ENCODE measurements around the gene TNFRSF6B. TPM values are rescaled to one million over a fixed set of nuclear protein-coding genes. Genes with fewer than 3 reads are reported as not detected.

TNFRSF6B gene, protein sequence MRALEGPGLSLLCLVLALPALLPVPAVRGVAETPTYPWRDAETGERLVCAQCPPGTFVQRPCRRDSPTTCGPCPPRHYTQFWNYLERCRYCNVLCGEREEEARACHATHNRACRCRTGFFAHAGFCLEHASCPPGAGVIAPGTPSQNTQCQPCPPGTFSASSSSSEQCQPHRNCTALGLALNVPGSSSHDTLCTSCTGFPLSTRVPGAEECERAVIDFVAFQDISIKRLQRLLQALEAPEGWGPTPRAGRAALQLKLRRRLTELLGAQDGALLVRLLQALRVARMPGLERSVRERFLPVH
- 1.1 and 1.3 TPM in 2 replicates for total RNA-seq (2012; rRNA removed)
- 11.0 and 12.0 TPM in 2 replicates for polyA plus RNA-seq (2012; rRNA removed)
- 3.7 and 18.0 TPM in 2 replicates for polyA plus RNA-seq (2012; cell fraction: cytosol; rRNA removed)
- 22.6 and 133 TPM in 2 replicates for polyA plus RNA-seq (2012; cell fraction: nucleus; rRNA removed; ENCODE audit: low replicate concordance)
- Bru-seq, nascent RNA: percentile 60 among the genes with signal in this experiment
- BruChase-seq, experiment 1, labeled RNA remaining after a 6-hour chase: percentile 64 among the genes with signal in this experiment
- percentile 61 among the genes with signal in this experiment for BruChase-seq, experiment 2, labeled RNA remaining after a 2-hour chase
- long read RNA-seq, partial matches to known transcripts: 0 of 1 reads
- long read RNA-seq, other reads (novel, unspliced or antisense): 1 of 1 reads

DNA sequence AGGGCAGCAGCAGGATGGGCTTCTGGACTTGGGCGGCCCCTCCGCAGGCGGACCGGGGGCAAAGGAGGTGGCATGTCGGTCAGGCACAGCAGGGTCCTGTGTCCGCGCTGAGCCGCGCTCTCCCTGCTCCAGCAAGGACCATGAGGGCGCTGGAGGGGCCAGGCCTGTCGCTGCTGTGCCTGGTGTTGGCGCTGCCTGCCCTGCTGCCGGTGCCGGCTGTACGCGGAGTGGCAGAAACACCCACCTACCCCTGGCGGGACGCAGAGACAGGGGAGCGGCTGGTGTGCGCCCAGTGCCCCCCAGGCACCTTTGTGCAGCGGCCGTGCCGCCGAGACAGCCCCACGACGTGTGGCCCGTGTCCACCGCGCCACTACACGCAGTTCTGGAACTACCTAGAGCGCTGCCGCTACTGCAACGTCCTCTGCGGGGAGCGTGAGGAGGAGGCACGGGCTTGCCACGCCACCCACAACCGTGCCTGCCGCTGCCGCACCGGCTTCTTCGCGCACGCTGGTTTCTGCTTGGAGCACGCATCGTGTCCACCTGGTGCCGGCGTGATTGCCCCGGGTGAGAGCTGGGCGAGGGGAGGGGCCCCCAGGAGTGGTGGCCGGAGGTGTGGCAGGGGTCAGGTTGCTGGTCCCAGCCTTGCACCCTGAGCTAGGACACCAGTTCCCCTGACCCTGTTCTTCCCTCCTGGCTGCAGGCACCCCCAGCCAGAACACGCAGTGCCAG lies at the start of gene TNFRSF6B:
Gene TNFRSF6B, plus strand, starts transcription at position 25 of the 729 bp plus-strand sequence. Its CDS starts 116 bp downstream, at position 141.
- Histone ChIP-seq H4K91ac (ENCODE audit: insufficient read depth, low read depth, low read length) (no peak within 1 kb of the TSS; the same call in none of the 2 replicates), H3K27me3 (ENCODE audit: control insufficient read depth, insufficient read depth, low read length) (no peaks in the 10 kb centered on the region), H3K79me1 (ENCODE audit: low read depth in 1 of 2, low read length in 2 of 2) (peaks cover 11 to 43% of the 10 kb centered on the region in 2 experiments; a peak in 3 of 4 replicates), H4K5ac (ENCODE audit: low read depth, low read length) (0 out of 2 replicates have a peak within 1 kb of the TSS, but pooled peaks have one; percentile 6), H2BK5ac (ENCODE audit: low read depth, low read length, poor library complexity, severe bottlenecking) (peak within 1 kb of the TSS; percentile 34), H3K4me3 (ENCODE audit: insufficient read depth, low read depth, low read length) (no peak within 1 kb of the TSS), H4K20me1 (ENCODE audit: insufficient read depth, low read length) (no peaks in the 10 kb centered on the region), H2AFZ (replicated peaks; ENCODE audit: low read length, poor library complexity) (peak within 1 kb of the TSS; percentile 35), H3K56ac (ENCODE audit: extremely low read depth, insufficient read depth, low read length) (no peak within 1 kb of the TSS), H2AK5ac (ENCODE audit: low read depth, low read length) (peak within 1 kb of the TSS; percentile 78), H3K23ac (ENCODE audit: low read depth, low read length) (no peak within 1 kb of the TSS), H4K8ac (ENCODE audit: low read depth in 2 of 2, low read length in 2 of 2) (peak within 1 kb of the TSS in 1 of 2 experiments; percentile 63; a peak in 3 of 4 replicates), H2BK120ac (ENCODE audit: low read depth, low read length) (peak within 1 kb of the TSS; percentile 17; the same call in 1 of the 2 replicates), H3K4me2 (ENCODE audit: low read depth, low read length) (no peak within 1 kb of the TSS), H2AK9ac (replicated peaks; ENCODE audit: low read depth, low read length, poor library complexity) (peak within 1 kb of the TSS; percentile 83), H3K4me1 (ENCODE audit: control insufficient read depth, insufficient read depth, low read length) (peaks cover 22% of the 10 kb centered on the region), H3K36me3 (ENCODE audit: control insufficient read depth, insufficient read depth, low read length) (peaks cover 10% of the 10 kb centered on the region; the same call in 1 of the 2 replicates), H2BK20ac (ENCODE audit: low read depth, low read length) (no peak within 1 kb of the TSS), H3K9me3 (ENCODE audit: control insufficient read depth, insufficient read depth, low read length) (no peaks in the 10 kb centered on the region), H3K18ac (ENCODE audit: low read depth, low read length) (no peak within 1 kb of the TSS), H3K27ac (ENCODE audit: insufficient read depth, low read length) (no peak within 1 kb of the TSS), H3K14ac (replicated peaks; ENCODE audit: low read depth, low read length) (no peak within 1 kb of the TSS), H2BK15ac (ENCODE audit: low read depth, low read length) (no peak within 1 kb of the TSS), H3K9me1 (ENCODE audit: insufficient read depth, low read length) (no peaks in the 10 kb centered on the region), H3K4ac (ENCODE audit: low read depth, low read length) (peak within 1 kb of the TSS; percentile 18; the same call in 1 of the 2 replicates), H3K9ac (ENCODE audit: low read depth, low read length) (no peak within 1 kb of the TSS)
- POLR2A ChIA-PET (ENCODE audit: unreplicated experiment): interaction anchor here (0.6 to 1.2 kb wide), 3 partner anchors 11 to 132 kb away, joined by 3 to 4 read pairs (median 4); partner anchors contain the start of genes ARFRP1 and ZGPAT
- no peak for DNase-seq
- no peak for ATAC-seq (ENCODE audit: low read depth)
- BruUV-seq (replicated peaks): no TSS peak
- in situ Hi-C loops (cut with MboI; ENCODE audit: low sequenced_read_pairs) (no loop called here), dilution Hi-C loops (cut with HindIII; ENCODE audit: low sequenced_read_pairs, unreplicated experiment) (no loop called here), intact Hi-C loops (cut with micrococcal nuclease) (no loop called here)
- TF ChIP-seq MAFK (IDR thresholded peaks at IDR 0.05; ENCODE audit: low read depth, low read length): no peak
- CTCF ChIA-PET: no interaction called here
- WGBS, 2 experiments (ENCODE audit: extremely low coverage in 2 of 2, insufficient read length in 1 of 2): 51% methylated on average over 38 of the region's 52 CpGs; no CpG with 5 or more reads in 1 of the 2 experiments
